Endothelial cell of umbilical vein (primary cell): ENCODE data around the gene DYRK1A. TPM values are rescaled to one million over a fixed set of nuclear protein-coding genes. Genes with fewer than 3 reads are reported as not detected.

Experiments
- BruUV-seq: library from RNA; stranded (reverse); fragments of 400-500 nt; replicated peaks from 2 replicates; lab custom pipeline; 2021; lab: Mats Ljungman, UMichigan
- CTCF ChIA-PET: fragments of 300-600, 350-600 bp; sonication (Branson Sonifier 250); formaldehyde crosslinking; loops from one replicate; lab custom pipeline; 2021; ENCODE audit warnings: antibody characterized with exemption, inconsistent platforms; lab: Charles Lee
- POLR2A ChIA-PET: fragments of 300-600, 350-600 bp; sonication (Branson Sonifier 250); formaldehyde crosslinking; loops from one replicate; lab custom pipeline; 2021; ENCODE audit warnings: antibody characterized with exemption, inconsistent platforms; lab: Charles Lee
- DNase-seq: peaks from one replicate; pipeline ENCODE4 v3.0.0-alpha.2; 2011; ENCODE audit warnings: low read depth, low spot score
- FAIRE-seq: peaks from 2 replicates; lab custom pipeline; 2011; peaks lifted over from hg19 to GRCh38; lab: Jason Lieb, UNC
- H2AFZ ChIP-seq: 2 replicates; pipeline ENCODE4 v1.6.0; 2012; ENCODE audit warnings: low read depth, low read length, control low read depth, inconsistent platforms
- H3K27ac ChIP-seq: 2 replicates; pipeline ENCODE4 v1.5.1; 2011; ENCODE audit warnings: low read depth, mild to moderate bottlenecking, control low read depth, low read length, moderate library complexity; ENCODE audit not compliant: insufficient read depth
- H3K27me3 ChIP-seq, 2 experiments: 2 replicates each; pipeline versions ENCODE4 v1.6.0 to v1.6.1; 2011; ENCODE audit warnings: low read length in 2 of 2, mixed read lengths in 1 of 2; ENCODE audit not compliant: control insufficient read depth in 2 of 2, insufficient read depth in 2 of 2
- H3K36me3 ChIP-seq, 2 experiments: 2 replicates in 1 of 2; 3 replicates in 1 of 2; pipeline ENCODE4 v1.5.1; 2011; ENCODE audit warnings: low read length in 2 of 2, mild to moderate bottlenecking in 1 of 2, moderate library complexity in 1 of 2; ENCODE audit not compliant: control insufficient read depth in 2 of 2, insufficient read depth in 2 of 2; ENCODE audit errors: extremely low read depth in 1 of 2
- H3K4me1 ChIP-seq: 3 replicates; pipeline ENCODE4 v1.5.1; 2011; ENCODE audit warnings: mild to moderate bottlenecking, low read length; ENCODE audit not compliant: control insufficient read depth, insufficient read depth; ENCODE audit errors: extremely low read depth
- H3K4me2 ChIP-seq: 2 replicates; pipeline ENCODE4 v1.6.1; 2011; ENCODE audit warnings: low read length, control low read depth, mixed read lengths; ENCODE audit not compliant: insufficient read depth
- H3K4me3 ChIP-seq, 3 experiments: fragments of 200-600 bp in 1 of 3; sonication (generic), shearing (Covaris generic) in 1 of 3; replicated peaks in 1 of 3; 2 replicates each; pipeline ENCODE4 v1.5.1; 2011 to 2016; ENCODE audit warnings: control low read depth in 3 of 3, low read length in 3 of 3, mild to moderate bottlenecking in 2 of 3, inconsistent platforms in 1 of 3, low read depth in 1 of 3, moderate library complexity in 1 of 3; ENCODE audit not compliant: insufficient read depth in 1 of 3
- H3K79me2 ChIP-seq: 2 replicates; pipeline ENCODE4 v1.6.0; 2012; ENCODE audit warnings: low read length, inconsistent platforms; ENCODE audit not compliant: control insufficient read depth, insufficient read depth
- H3K9ac ChIP-seq: replicated peaks from 2 replicates; pipeline ENCODE3; 2011; ENCODE audit warnings: low read length, control low read depth; ENCODE audit not compliant: insufficient read depth; ENCODE audit errors: extremely low read depth
- H3K9me1 ChIP-seq: replicated peaks from 3 replicates; pipeline ENCODE4 v1.6.0; 2011; ENCODE audit warnings: mild to moderate bottlenecking, low read length; ENCODE audit not compliant: control insufficient read depth, insufficient read depth; ENCODE audit errors: extremely low read depth
- H3K9me3 ChIP-seq: replicated peaks from 2 replicates; pipeline ENCODE4 v1.5.1; 2012; ENCODE audit warnings: low read length, inconsistent platforms; ENCODE audit not compliant: control insufficient read depth, insufficient read depth
- H4K20me1 ChIP-seq: replicated peaks from 2 replicates; pipeline ENCODE3; 2011; ENCODE audit warnings: mild to moderate bottlenecking, low read length; ENCODE audit not compliant: control insufficient read depth, insufficient read depth; ENCODE audit errors: extremely low read depth
- EZH2 ChIP-seq: IDR thresholded peaks from 2 replicates; pipeline ENCODE4 v1.6.1; 2012; ENCODE audit warnings: borderline replicate concordance, low read depth, mild to moderate bottlenecking, moderate library complexity, low read length, inconsistent platforms; ENCODE audit not compliant: severe bottlenecking
- FOS ChIP-seq: IDR thresholded peaks from 2 replicates; pipeline ENCODE4 v1.6.1; 2011; ENCODE audit warnings: mild to moderate bottlenecking, low read length, moderate library complexity, borderline replicate concordance; ENCODE audit not compliant: insufficient read depth
- GATA2 ChIP-seq: IDR thresholded peaks from 2 replicates; pipeline ENCODE4 v1.7.0; 2011; ENCODE audit warnings: low read depth, mild to moderate bottlenecking, moderate library complexity, mixed read lengths, low read length; ENCODE audit not compliant: insufficient read length, insufficient read depth
- JUN ChIP-seq: IDR thresholded peaks from 2 replicates; pipeline ENCODE4 v1.6.1; 2011; ENCODE audit warnings: borderline replicate concordance, low read depth; ENCODE audit not compliant: insufficient read length, insufficient read depth
- MYC ChIP-seq: IDR thresholded peaks from one replicate; pipeline ENCODE4 v1.6.1; 2011; ENCODE audit warnings: mild to moderate bottlenecking, low read depth, low read length
- POLR2A ChIP-seq: IDR thresholded peaks from 2 replicates; pipeline ENCODE4 v1.6.1; 2012; ENCODE audit warnings: low read depth, mild to moderate bottlenecking, control low read depth, low read length
- POLR2AphosphoS5 ChIP-seq: IDR thresholded peaks from 2 replicates; pipeline ENCODE4 v1.6.1; 2012; ENCODE audit warnings: low read depth, mild to moderate bottlenecking, control low read depth, low read length, moderate library complexity; ENCODE audit not compliant: insufficient read depth
- dilution Hi-C: fragments of 300-500 bp; cut with MboI; formaldehyde crosslinking; loops from one replicate; pipeline ENCODE4 v1.15.0; 2019; ENCODE audit warnings: low sequenced_read_pairs; ENCODE audit not compliant: extremely low pct_ligation_motif_present
- intact Hi-C: fragments of 100-400 bp; cut with micrococcal nuclease; formaldehyde crosslinking; loops from one replicate; pipeline ENCODE4 v1.10.0; 2022
- polyA plus RNA-seq, 4 experiments: library from polyadenylated mRNA; depleted of rRNA in 3 of 4; stranded (reverse) in 3 of 4; unstranded in 1 of 4; fragments of >200 nt; gene quantifications; 2 replicates each; pipeline versions ENCODE4 v1.2.1 to v1.2.3, GENCODE V29; 2011 to 2012; ENCODE audit warnings: missing spikeins in 1 of 4
- total RNA-seq: library from RNA; stranded (reverse); gene quantifications from 2 replicates; pipeline ENCODE4 v1.2.3, GENCODE V29; 2021
- TF ChIP-seq, protein P1 (sequence below), 2 donors: IDR thresholded peaks; 1 replicate in 1 of 2; 2 replicates in 1 of 2; pipeline ENCODE4 v1.5.1; 2011; ENCODE audit warnings: low read length in 2 of 2, mild to moderate bottlenecking in 2 of 2, moderate library complexity in 2 of 2, control low read depth in 1 of 2, inconsistent platforms in 1 of 2, low read depth in 1 of 2; ENCODE audit not compliant: insufficient read depth in 1 of 2; ENCODE audit errors: extremely low read depth in 1 of 2
- TF ChIP-seq, protein P2 (sequence below): IDR thresholded peaks from 2 replicates; pipeline ENCODE4 v1.6.1; 2011; ENCODE audit not compliant: insufficient read depth, insufficient read length

Gene DYRK1A
- total and polyA plus RNA-seq, 2 donors (not counting 3 experiments of a cell fraction or from before 2014, with no cell fraction given): 51.8 to 53.7 TPM

DNA sequence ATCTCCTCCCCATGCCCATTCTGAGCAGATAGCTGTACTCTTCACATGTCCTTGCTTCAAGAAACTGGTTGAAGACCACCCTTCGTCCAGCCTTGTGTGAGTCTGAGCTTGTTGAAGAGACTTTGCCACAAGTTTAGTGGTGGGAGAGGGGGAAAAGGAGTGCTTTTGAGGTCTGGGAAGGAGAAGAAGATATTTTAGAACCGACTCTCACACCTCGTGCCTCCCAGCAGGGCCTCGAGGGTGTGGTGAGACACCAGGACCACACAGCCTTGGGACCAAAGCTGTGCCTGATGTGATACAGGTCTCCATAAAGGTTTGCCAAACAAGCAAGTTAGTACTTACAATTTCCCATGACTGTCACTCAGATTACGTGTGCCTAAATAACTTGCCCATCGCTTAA is 201.8 kb downstream of the DYRK1A start:
- no peak overlapping the region for H3K9ac ChIP-seq
- no peak overlapping the region for H3K27ac ChIP-seq
- H2AFZ ChIP-seq: no peak overlapping the region
- H3K4me2 ChIP-seq: no peak overlapping the region
- H3K4me1 ChIP-seq: peaks cover 11% of the 10 kb centered on the region
- TF ChIP-seq EZH2 (no peak), JUN (no peak), MYC (no peak), GATA2 (no peak), POLR2A (no peak), POLR2AphosphoS5 (no peak), FOS (no peak)
- TF ChIP-seq, protein P1, sequence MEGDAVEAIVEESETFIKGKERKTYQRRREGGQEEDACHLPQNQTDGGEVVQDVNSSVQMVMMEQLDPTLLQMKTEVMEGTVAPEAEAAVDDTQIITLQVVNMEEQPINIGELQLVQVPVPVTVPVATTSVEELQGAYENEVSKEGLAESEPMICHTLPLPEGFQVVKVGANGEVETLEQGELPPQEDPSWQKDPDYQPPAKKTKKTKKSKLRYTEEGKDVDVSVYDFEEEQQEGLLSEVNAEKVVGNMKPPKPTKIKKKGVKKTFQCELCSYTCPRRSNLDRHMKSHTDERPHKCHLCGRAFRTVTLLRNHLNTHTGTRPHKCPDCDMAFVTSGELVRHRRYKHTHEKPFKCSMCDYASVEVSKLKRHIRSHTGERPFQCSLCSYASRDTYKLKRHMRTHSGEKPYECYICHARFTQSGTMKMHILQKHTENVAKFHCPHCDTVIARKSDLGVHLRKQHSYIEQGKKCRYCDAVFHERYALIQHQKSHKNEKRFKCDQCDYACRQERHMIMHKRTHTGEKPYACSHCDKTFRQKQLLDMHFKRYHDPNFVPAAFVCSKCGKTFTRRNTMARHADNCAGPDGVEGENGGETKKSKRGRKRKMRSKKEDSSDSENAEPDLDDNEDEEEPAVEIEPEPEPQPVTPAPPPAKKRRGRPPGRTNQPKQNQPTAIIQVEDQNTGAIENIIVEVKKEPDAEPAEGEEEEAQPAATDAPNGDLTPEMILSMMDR (IDR thresholded peaks at IDR 0.05; ENCODE audit: extremely low read depth in 1 of 2, insufficient read depth in 1 of 2, low read depth in 1 of 2, low read length in 2 of 2): no peak
- TF ChIP-seq, protein P2, sequence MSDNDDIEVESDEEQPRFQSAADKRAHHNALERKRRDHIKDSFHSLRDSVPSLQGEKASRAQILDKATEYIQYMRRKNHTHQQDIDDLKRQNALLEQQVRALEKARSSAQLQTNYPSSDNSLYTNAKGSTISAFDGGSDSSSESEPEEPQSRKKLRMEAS: no peak
- H4K20me1 ChIP-seq: no peaks in the 10 kb centered on the region
- intact Hi-C loops (no loop called here), dilution Hi-C loops (no loop called here)
- H3K79me2 ChIP-seq: no peaks in the 10 kb centered on the region
- FAIRE-seq: no peak
- no TSS peak for BruUV-seq
- H3K27me3 ChIP-seq: peaks cover 5 to 8% of the 10 kb centered on the region in 2 experiments
- no peaks in the 10 kb centered on the region for H3K36me3 ChIP-seq
- no peaks in the 10 kb centered on the region for H3K9me1 ChIP-seq
- H3K9me3 ChIP-seq: no peaks in the 10 kb centered on the region
- CTCF ChIA-PET: interaction anchor here (1.6 kb wide), 1 partner anchor 11 kb away, joined by 3 read pairs; no protein-coding TSS in a partner anchor
- H3K4me3 ChIP-seq: no peak overlapping the region
- POLR2A ChIA-PET: no interaction called here
- DNase-seq: no peak
